CD4-positive, CD25-positive, alpha-beta regulatory T cell (primary cell): ENCODE results near the gene MPV17L2. TPM values are rescaled to one million over a fixed set of nuclear protein-coding genes. Genes with fewer than 3 reads are reported as not detected.

Source experiments
- ATAC-seq, 2 donors: fragments of 150-1000 bp; cut with Tn5 transposase; one replicate each; pipeline ENCODE4 v1.10.0; 2021; ENCODE audit warnings: low read depth in 2 of 2, moderate number of reproducible peaks in 2 of 2, moderate library complexity in 1 of 2
- DNase-seq, 3 donors: peaks; one replicate each; pipeline versions ENCODE4 v3.0.0 to v3.0.0-alpha.2; 2012 to 2022; ENCODE audit warnings: mixed read lengths in 1 of 3
- H3K27ac ChIP-seq: one replicate; pipeline ENCODE4 v1.7.0; 2013; ENCODE audit warnings: mild to moderate bottlenecking, low read length; ENCODE audit not compliant: insufficient read depth, poor library complexity, severe bottlenecking
- H3K27me3 ChIP-seq: one replicate; pipeline ENCODE4 v1.7.0; 2013; ENCODE audit warnings: low read length; ENCODE audit not compliant: control insufficient read depth, insufficient read depth
- H3K36me3 ChIP-seq: one replicate; pipeline ENCODE4 v1.7.0; 2013; ENCODE audit warnings: mild to moderate bottlenecking, low read length, moderate library complexity; ENCODE audit not compliant: control insufficient read depth, insufficient read depth
- H3K4me1 ChIP-seq: 2 replicates; pipeline ENCODE4 v1.7.0; 2013; ENCODE audit warnings: mild to moderate bottlenecking, low read length; ENCODE audit not compliant: insufficient read depth, control insufficient read depth, poor library complexity, severe bottlenecking
- H3K4me3 ChIP-seq: one replicate; pipeline ENCODE4 v1.7.0; 2013; ENCODE audit warnings: low read depth, mild to moderate bottlenecking, low read length, moderate library complexity
- H3K9me3 ChIP-seq, 2 experiments: 1 replicate in 1 of 2; 2 replicates in 1 of 2; pipeline ENCODE4 v1.7.0; 2013; ENCODE audit warnings: low read length in 2 of 2, mild to moderate bottlenecking in 1 of 2, moderate library complexity in 1 of 2; ENCODE audit not compliant: control insufficient read depth in 2 of 2
- H3K27ac Mint-ChIP-seq, 3 donors: one replicate each; pipeline ENCODE4 v1.8.0; 2020 to 2022; ENCODE audit warnings: mild to moderate bottlenecking in 3 of 3, mixed read lengths in 3 of 3, moderate library complexity in 2 of 3
- H3K27me3 Mint-ChIP-seq: one replicate; pipeline ENCODE4 v1.8.0; 2022; ENCODE audit warnings: mild to moderate bottlenecking, mixed read lengths
- H3K36me3 Mint-ChIP-seq: one replicate; pipeline ENCODE4 v1.8.0; 2020; ENCODE audit warnings: mixed read lengths
- H3K4me1 Mint-ChIP-seq, 4 donors: one replicate each; pipeline ENCODE4 v1.8.0; 2020 to 2022; ENCODE audit warnings: mixed read lengths in 4 of 4, mild to moderate bottlenecking in 1 of 4
- H3K4me3 Mint-ChIP-seq, 4 donors: one replicate each; pipeline ENCODE4 v1.8.0; 2020 to 2022; ENCODE audit warnings: mild to moderate bottlenecking in 4 of 4, mixed read lengths in 4 of 4, moderate library complexity in 3 of 4
- H3K9me3 Mint-ChIP-seq, 7 donors: one replicate each; pipeline ENCODE4 v1.8.0; 2020 to 2022; ENCODE audit warnings: mixed read lengths in 7 of 7, mild to moderate bottlenecking in 3 of 7, moderate library complexity in 2 of 7
- polyA plus RNA-seq, 4 donors: library from polyadenylated mRNA; unstranded; fragments of 300-500 nt; fragmentation: Illumina TruSeq; gene quantifications; one replicate each; pipeline ENCODE4 v1.2.3, GENCODE V29; 2021
- total RNA-seq: library from RNA; stranded (reverse); gene quantifications from one replicate; pipeline ENCODE4 v1.2.3, GENCODE V29; 2022

The MPV17L2 gene
- total and polyA plus RNA-seq, 5 donors from 2014 or later, result 5.5 to 20.8 (median 12.6) TPM

DNA sequence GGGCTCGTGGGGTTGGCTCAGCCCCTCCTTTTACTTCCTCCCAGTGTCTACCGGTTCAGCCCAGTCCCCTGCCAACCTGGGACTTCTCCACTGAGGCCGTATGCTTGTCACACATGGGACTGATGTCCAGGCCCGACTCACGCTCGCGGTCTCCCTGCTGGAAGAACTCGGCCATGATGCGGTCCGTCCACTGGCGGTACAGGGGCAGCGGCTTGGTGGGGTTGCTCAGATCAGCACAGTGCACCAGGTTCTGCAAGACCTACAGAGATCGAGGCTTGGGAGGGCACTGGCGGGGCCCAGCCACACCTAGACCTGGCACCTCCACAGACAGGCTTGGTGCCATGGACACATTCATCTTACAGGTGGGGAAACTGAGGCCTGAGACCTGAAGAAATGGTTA, 18.7 kb downstream of the MPV17L2 start:
- Histone ChIP-seq H3K27ac (no peak overlapping the region), H3K9me3 (no peaks in the 10 kb centered on the region), H3K27me3 (no peaks in the 10 kb centered on the region), H3K36me3 (no peaks in the 10 kb centered on the region), H3K4me3 (no peak overlapping the region), H3K4me1 (no peaks in the 10 kb centered on the region)
- peaks cover 0 to 4% (median under 1%) of the 10 kb centered on the region in 4 donors for H3K4me1 Mint-ChIP-seq
- H3K9me3 Mint-ChIP-seq, result no peaks in the 10 kb centered on the region
- peaks cover 23% of the 10 kb centered on the region for H3K27me3 Mint-ChIP-seq
- H3K4me3 Mint-ChIP-seq, result no peak overlapping the region
- no peaks in the 10 kb centered on the region for H3K36me3 Mint-ChIP-seq
- ATAC-seq (no peak), DNase-seq (no peak)
- no peak overlapping the region for H3K27ac Mint-ChIP-seq

DNA sequence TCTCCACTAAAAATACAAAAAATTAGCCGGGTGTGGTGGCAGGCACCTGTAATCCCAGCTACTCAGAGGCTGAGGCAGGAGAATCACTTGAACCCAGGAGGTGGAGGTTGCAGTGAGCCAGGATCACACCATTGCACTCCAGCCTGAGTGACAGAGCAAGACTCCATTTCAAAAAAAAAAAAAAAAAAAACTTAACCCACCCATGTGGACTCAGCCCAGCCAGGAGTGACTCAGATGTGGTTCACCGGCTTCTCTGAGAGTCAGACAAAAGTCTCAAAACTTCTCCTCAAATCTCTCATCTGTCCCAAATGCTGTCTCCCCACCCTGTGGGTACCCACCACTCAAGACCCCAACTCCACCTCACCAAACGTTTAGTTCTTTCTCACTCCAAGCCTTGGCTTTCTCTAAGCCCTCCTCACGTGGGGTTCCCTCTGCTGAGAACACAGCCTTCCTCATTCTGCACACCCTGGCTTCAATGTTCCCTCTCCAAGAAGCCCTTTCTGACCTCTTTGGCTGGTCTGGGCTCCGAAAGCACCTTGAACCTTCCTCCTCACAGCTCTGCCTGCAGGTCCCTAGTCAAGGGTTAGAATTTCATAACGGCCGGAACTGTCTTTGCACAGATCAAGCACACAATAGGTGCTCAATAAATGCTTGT, 21.9 kb downstream of the MPV17L2 start:
- Histone ChIP-seq H3K27ac (no peak overlapping the region), H3K27me3 (no peaks in the 10 kb centered on the region), H3K4me3 (no peak overlapping the region), H3K9me3 (no peaks in the 10 kb centered on the region), H3K4me1 (no peaks in the 10 kb centered on the region), H3K36me3 (no peaks in the 10 kb centered on the region)
- DNase-seq (no peak), ATAC-seq (peak in 1 of 2 donors; percentile 35)
- Mint-ChIP-seq H3K4me3 (no peak overlapping the region), H3K27ac (peak overlapping the region in 1 of 3 donors; percentile 84), H3K4me1 (peaks cover 0 to 4% (median 0%) of the 10 kb centered on the region in 4 donors), H3K36me3 (no peaks in the 10 kb centered on the region), H3K27me3 (peaks cover 21% of the 10 kb centered on the region), H3K9me3 (no peaks in the 10 kb centered on the region)

DNA sequence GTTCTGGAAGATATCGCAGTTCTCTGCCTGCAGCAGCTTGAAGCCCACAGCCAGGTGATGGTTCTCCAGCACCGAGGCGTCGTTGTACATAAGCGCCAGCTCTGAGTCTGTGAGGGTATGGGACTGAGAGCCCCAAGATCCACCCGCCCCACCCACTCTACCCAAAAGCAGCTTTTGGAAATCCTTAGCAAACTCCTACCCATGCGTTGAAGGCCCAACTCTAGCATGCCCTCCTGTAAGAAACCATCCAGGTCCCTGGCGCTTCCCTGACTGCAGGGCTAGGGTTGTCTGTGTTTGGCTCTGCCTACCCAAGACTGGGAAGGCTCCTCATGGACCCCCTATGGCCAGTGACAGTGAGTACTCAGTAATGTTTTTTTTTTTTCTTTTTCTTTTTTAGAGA, 23.8 kb downstream of the MPV17L2 start:
- Histone ChIP-seq H3K27me3 (no peaks in the 10 kb centered on the region), H3K4me3 (no peak overlapping the region), H3K27ac (no peak overlapping the region), H3K9me3 (no peaks in the 10 kb centered on the region), H3K36me3 (no peaks in the 10 kb centered on the region), H3K4me1 (no peaks in the 10 kb centered on the region)
- no peaks in the 10 kb centered on the region for H3K9me3 Mint-ChIP-seq
- no peak overlapping the region for H3K4me3 Mint-ChIP-seq
- H3K27ac Mint-ChIP-seq, result no peak overlapping the region
- peaks cover 0 to 5% (median 2%) of the 10 kb centered on the region in 4 donors for H3K4me1 Mint-ChIP-seq
- peaks cover 12% of the 10 kb centered on the region for H3K27me3 Mint-ChIP-seq
- ATAC-seq, result no peak
- H3K36me3 Mint-ChIP-seq, result no peaks in the 10 kb centered on the region
- no peak for DNase-seq

DNA sequence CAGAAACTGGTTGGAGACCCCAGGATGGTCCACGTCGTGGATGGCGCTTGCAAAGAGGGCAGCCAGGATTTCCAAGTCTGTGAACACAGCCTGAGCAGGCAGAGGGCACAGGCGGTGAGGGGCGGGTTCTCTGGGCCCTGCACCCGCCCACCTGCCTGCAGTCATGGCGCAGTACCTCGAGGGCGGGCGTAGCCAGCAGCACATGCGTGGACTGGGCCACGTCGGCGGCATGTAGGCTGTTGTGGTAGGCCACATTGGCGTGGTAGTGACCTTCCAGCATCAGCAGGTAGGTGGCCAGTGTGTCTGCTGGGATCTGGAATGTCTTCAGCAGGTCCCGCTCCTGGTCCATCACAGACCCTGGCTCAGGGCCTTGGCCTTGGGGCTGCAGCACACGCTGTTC, 25.1 kb downstream of the MPV17L2 start:
- DNase-seq, result no peak
- no peaks in the 10 kb centered on the region for H3K36me3 ChIP-seq
- H3K27me3 ChIP-seq, result no peaks in the 10 kb centered on the region
- Mint-ChIP-seq H3K4me3 (no peak overlapping the region), H3K4me1 (peaks cover 0 to 8% (median 0%) of the 10 kb centered on the region in 4 donors), H3K9me3 (no peaks in the 10 kb centered on the region), H3K27ac (no peak overlapping the region), H3K27me3 (peaks cover 16% of the 10 kb centered on the region), H3K36me3 (no peaks in the 10 kb centered on the region)
- H3K9me3 ChIP-seq, result no peaks in the 10 kb centered on the region
- no peak for ATAC-seq
- H3K4me1 ChIP-seq, result no peaks in the 10 kb centered on the region
- no peak overlapping the region for H3K4me3 ChIP-seq
- no peak overlapping the region for H3K27ac ChIP-seq

DNA sequence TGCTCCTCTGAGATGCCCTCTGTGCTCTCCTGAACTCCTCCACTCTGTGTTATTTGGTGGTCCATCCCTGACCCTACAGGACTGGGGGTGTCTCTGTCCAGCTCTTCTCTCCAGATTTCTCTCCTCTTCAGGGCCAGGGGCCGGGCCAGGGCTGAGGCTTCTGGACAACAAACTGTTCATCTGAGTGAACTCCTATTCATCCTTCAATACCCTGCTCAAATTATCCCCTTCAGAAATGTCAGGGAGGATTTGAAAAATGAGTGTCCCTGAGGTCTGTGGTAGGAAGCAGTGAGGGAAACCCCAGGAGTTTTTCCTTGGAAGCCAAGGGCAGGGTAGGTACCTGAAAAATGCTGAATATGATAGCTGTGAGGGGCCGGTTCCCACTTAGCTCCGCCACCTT, 25.6 kb downstream of the MPV17L2 start:
- H3K4me1 ChIP-seq, result no peaks in the 10 kb centered on the region
- no peak overlapping the region for H3K27ac ChIP-seq
- Mint-ChIP-seq H3K36me3 (no peaks in the 10 kb centered on the region), H3K9me3 (no peaks in the 10 kb centered on the region), H3K27me3 (peaks cover 18% of the 10 kb centered on the region), H3K4me1 (peaks cover 0 to 8% (median 0%) of the 10 kb centered on the region in 4 donors), H3K4me3 (no peak overlapping the region), H3K27ac (no peak overlapping the region)
- no peaks in the 10 kb centered on the region for H3K36me3 ChIP-seq
- H3K4me3 ChIP-seq, result no peak overlapping the region
- H3K27me3 ChIP-seq, result no peaks in the 10 kb centered on the region
- no peaks in the 10 kb centered on the region for H3K9me3 ChIP-seq
- ATAC-seq (no peak), DNase-seq (no peak)

DNA sequence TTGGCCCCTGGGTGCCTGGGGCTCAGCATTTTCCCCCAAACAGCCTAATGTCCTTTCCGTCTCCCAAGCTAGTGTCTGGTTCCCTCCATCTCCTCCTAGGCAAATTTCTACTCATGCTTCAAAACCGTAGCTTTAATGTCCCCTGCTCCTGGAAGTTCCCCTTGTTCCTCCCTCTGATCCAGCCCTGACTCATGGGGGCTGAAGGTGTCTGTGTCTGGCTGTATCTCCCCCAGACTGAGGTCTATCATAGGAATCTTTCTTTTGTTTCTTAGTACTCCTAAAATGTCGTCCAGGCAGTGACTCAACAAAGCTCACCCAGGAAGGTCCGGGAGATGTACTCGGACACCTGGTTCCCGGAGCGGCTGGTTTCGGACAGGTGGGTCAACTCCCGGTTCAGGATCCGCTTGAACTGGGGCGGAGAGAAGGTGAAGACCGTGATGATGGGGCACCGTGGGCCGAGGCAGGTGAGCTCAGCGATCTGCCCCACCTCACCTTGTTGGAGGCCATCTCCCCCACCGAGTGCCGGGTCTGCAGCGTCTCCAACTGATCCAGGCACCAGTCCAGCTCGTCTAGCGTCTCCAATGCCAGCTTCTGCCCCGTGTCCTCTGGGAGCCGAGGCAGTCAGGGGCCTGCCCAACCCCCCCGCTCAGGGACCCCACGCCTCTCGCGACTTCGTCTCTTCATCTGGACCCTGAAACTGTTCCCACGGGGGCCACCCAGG, 27.1 kb downstream of the MPV17L2 start:
- H3K27me3 Mint-ChIP-seq, result peaks cover 28% of the 10 kb centered on the region
- H3K27ac ChIP-seq, result no peak overlapping the region
- DNase-seq (no peak), ATAC-seq (no peak)
- H3K4me1 Mint-ChIP-seq, result peaks cover 0 to 22% (median 7%) of the 10 kb centered on the region in 4 donors
- no peaks in the 10 kb centered on the region for H3K36me3 ChIP-seq
- no peaks in the 10 kb centered on the region for H3K27me3 ChIP-seq
- no peak overlapping the region for H3K4me3 ChIP-seq
- H3K4me1 ChIP-seq, result peaks cover 12% of the 10 kb centered on the region
- peak overlapping the region in 1 of 4 donors; percentile 56 for H3K4me3 Mint-ChIP-seq
- no peak overlapping the region for H3K27ac Mint-ChIP-seq
- peaks cover 0 to 3% (median 0%) of the 10 kb centered on the region in 7 donors for H3K9me3 Mint-ChIP-seq
- H3K9me3 ChIP-seq, result no peaks in the 10 kb centered on the region
- no peaks in the 10 kb centered on the region for H3K36me3 Mint-ChIP-seq

DNA sequence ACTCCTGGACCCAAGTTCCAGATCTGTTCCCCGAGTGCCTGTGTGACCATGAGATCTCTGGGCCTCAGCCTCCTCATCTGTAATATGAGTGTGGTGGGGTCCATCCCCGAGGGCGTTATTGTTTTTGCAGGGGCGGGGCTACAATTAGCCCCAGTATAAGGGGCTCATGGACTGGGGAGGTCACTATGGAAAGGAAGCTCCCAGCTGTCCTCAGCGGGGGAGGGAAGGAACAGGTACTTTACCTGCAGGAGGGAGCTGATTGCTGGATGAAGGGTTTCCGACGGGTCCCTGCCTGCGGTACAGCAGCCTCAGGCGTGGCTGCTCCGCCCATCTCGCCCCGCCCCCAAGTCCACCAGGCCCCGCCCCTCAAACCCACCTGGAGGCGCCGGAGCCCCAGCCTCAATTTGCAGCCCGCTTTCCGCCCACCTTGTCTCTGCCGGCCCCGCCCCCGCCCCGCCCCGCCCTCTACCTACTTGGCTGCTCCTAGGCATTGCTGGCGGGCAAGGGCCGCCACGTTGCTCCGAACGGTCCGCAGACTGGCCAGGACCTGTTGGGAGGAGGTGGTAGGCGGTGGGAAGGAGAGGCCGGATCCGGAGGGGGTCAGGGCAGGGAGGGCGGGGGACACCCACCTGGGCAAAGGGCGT, 27.7 kb downstream of the MPV17L2 start:
- peaks cover 0 to 3% (median 0%) of the 10 kb centered on the region in 7 donors for H3K9me3 Mint-ChIP-seq
- DNase-seq, result no peak
- H3K4me1 Mint-ChIP-seq, result peaks cover 0 to 29% (median 7%) of the 10 kb centered on the region in 4 donors
- H3K4me3 Mint-ChIP-seq, result peak overlapping the region in 1 of 4 donors; percentile 43
- no peaks in the 10 kb centered on the region for H3K36me3 ChIP-seq
- peaks cover 31% of the 10 kb centered on the region for H3K27me3 Mint-ChIP-seq
- no peak overlapping the region for H3K27ac Mint-ChIP-seq
- no peak for ATAC-seq
- H3K27me3 ChIP-seq, result no peaks in the 10 kb centered on the region
- no peaks in the 10 kb centered on the region for H3K36me3 Mint-ChIP-seq
- no peak overlapping the region for H3K27ac ChIP-seq
- H3K9me3 ChIP-seq, result no peaks in the 10 kb centered on the region
- no peak overlapping the region for H3K4me3 ChIP-seq
- H3K4me1 ChIP-seq, result peaks cover 18% of the 10 kb centered on the region
